GM18511 (cell line): ENCODE results near the gene NR2E1.

ENCODE experiments used
- ATAC-seq: cut with Tn5 transposase; IDR thresholded peaks from one replicate; pipeline ENCODE4 v1.9.1; 2021; ENCODE audit warnings: mild to moderate bottlenecking, moderate library complexity; ENCODE audit not compliant: unreplicated experiment

Gene NR2E1

DNA sequence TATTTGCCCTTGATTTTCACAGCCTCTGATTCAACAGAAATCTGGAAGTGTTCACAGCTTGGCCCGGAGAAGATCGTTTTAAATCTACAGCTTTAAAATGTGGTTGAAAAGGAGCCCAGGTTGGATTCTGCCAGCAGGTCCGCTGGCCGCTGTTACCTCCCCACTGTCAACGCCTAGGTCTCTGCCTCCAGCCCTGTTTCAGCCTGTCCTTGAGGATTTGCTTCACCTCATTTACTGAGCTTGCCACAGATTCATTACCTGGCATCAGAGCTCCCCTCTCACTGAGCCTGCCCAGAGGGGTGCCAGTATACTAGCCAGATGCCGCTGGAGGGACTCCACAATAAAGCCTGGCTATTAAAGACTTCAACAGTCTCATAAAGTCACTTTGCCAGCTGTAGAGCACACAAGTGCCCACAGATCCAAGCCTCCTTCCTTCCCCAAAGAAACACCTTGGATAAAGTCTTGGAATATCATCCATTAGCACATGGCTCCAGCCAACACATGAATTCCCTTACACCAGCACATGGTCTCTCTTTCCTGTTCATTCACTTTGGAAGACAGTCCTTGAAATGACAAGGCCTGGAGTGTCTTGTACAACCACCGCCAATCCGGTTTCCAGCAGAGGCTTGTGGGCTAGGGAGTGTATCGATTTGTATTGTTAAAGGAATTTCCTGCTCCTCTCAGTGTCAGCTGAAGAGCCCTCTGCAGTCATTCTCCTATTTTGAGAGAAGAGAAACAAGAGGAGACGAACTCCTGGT is 9.5 kb upstream of the NR2E1 start:
- no peak for ATAC-seq

GRCh38 chr6:108156938-108157233 is 8.9 kb upstream of the NR2E1 start:
- no peak for ATAC-seq

DNA sequence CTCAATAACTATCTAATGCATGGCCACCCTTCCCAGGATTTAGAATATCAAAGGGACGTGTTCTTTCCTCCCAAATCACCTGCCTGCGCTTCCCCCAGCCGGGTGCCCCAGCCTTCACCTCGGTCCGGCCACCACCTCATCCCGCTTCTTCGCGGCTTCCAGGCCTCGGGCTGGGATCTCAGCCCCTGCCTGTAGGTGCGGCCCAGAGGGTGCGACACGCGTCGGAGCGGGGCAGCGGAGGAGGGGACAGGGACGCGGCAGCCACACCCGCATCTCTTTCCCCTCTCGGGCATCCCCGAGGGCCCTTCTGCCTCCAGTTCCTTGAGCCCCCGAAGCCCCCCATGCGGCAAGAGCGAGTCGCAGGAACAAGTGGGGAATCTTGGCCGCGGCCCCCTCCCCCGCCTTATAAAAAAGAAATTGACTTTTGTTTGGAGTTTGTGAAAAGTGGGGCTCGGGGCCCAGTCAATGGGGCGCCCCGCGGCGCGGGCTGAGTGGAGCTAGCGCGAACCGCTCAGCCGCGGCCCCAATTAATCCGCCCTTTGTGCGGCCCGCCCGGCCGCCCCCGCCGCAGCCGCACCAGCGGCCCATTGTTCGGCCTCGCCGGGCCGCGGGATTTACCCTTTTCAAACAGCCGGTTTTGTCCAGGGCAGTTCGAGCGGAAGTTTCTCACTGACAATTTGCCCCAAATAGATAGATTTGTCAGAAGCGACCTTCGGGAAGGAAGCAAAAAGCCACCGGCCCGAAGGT is 8.4 kb upstream of the NR2E1 start:
- ATAC-seq = no peak

DNA sequence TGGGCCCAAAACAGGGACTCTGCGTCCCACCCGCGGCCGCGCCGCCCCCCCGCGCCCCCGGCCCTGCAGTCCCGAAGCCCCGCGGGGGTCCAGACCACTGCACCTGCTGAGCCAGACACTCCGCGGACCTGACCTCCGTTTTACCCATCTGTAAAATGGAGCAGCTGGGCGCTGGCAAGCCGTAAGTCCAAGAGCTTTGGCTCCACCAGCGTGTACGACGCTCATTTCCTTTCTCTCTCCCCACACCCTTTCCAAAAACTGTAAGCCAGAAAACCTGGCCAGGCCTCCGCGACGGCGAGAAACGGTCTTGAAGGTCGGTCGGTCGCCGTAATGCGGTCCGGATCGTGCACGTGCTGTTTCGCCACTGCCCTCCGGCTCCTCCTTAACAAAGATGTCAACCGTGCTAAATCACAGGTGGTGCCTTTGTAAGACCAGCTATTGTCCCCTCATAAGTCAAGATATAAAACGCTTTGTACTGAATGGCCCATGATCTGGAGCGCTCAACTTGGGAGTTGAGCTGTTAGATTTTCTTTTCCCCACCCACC is 7.8 kb upstream of the NR2E1 start:
- ATAC-seq = no peak

DNA sequence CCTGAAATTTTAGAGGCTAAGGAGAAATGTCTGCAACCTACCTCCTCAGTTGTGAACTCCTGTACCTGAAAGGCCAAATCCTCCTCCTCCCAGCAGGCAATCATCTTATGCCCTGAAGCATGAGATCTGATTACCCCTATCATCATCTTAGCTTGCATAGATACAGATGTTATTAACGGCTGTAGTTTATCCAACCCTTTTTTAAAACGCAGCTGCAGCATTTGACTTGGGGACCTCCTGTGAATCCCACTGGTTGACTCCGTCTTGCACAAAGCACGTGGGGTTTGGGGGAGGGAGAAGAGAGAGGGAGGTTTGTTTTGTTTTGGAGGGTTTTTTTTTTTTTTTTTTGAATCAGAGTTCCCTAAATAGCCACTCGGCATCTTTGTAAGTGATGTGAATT is 5.8 kb upstream of the NR2E1 start:
- ATAC-seq = no peak

DNA sequence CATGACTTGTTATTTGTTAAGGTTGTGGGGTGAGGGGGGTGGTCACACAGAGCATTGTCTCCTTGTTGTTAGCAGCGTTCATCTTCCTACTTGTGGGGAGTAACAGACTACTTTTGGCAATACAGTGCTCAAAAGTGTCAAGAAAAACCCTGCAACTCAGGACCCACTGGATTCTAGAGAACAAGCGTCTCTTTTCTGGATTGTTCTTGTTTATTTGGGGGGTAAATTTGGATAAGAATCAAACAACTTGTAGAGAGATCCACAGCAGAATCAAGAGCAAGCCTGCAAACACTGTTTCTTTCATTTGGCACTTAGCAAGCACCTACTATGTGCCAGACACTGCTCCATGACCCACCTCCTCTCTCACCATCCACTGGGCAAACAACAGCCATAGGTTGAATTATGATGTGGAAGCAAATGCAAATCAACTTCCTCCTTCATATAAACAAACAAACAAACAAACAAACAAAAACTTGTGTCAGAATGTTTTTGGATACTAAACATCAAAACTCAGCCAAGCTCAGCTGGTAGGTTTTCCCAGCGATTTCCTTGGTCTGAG is 4.0 kb upstream of the NR2E1 start:
- no peak for ATAC-seq

DNA sequence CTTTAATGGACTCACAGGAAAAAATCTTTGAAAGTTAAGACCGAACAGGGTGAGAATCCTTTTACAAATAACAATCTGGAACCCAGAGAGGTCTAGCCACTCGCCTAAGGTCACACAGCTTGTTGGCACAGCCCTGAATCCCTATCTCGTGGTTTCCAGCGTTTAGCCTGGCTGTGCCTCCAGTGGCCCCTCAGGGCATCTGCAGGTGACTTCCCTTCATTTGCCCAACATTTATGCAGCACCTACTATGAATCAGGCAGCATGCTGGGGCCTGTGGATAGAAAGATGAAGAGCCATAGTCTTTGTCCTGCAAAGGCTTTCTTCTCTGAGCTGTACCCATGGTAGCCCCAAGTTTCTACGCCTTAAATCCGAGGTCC is 2.6 kb upstream of the NR2E1 start:
- ATAC-seq = no peak

DNA sequence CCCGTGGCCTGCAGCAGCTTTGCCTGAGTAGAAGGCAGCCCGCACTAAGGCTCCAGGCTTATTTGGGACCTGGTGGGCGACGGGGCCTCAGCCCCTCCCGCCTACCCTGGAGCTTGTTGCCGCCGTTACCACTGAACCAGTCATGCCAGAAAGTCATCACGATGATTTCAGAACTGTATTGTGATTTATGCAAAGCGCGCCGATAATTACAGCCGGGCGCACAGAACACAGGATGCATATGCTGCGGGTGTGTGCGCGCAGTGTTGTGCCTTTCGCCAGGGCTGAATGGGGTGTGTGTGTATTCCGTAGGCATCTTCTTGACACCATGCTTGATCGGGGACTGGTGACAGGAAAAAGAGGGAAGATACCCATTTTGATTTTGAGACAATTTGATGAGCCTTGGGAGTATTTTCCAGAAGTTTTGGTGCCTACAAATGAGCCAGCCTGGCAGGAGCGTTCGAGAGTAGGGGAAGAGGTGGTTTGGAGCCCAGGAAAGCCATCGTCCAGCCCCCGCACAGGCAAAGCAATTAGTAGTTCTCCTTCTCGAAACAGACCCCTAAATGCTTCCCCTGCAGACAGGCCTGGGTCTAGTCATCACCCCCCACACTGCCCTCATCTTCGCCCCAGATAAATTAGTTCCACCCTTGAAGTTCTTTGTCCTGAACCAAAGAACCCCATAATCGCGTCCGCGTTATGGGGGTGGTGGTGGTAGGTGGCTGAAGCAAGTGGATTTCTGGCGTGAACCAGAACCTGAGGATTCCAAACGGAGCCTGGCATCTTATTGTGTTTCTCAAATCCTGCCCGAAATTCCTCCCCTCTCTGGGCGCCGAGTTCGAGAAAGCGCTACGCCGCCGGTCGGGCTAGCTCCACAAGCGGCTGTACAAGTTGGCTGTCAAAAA is 1.9 kb upstream of the NR2E1 start:
- ATAC-seq = no peak

GRCh38 chr6:108164543-108164814 is 1.3 kb upstream of the NR2E1 start:
- ATAC-seq = no peak

- no peak for ATAC-seq
Measured at GRCh38 chr6:108164815-108165706, 761 bp upstream of the NR2E1 start.

- ATAC-seq = no peak
Measured at GRCh38 chr6:108166664-108167448, 1.0 kb downstream of the NR2E1 start.

- no peak for ATAC-seq
Measured at GRCh38 chr6:108167449-108168089, 1.7 kb downstream of the NR2E1 start.

GRCh38 chr6:108168090-108168463 is 2.3 kb downstream of the NR2E1 start:
- ATAC-seq = no peak

DNA sequence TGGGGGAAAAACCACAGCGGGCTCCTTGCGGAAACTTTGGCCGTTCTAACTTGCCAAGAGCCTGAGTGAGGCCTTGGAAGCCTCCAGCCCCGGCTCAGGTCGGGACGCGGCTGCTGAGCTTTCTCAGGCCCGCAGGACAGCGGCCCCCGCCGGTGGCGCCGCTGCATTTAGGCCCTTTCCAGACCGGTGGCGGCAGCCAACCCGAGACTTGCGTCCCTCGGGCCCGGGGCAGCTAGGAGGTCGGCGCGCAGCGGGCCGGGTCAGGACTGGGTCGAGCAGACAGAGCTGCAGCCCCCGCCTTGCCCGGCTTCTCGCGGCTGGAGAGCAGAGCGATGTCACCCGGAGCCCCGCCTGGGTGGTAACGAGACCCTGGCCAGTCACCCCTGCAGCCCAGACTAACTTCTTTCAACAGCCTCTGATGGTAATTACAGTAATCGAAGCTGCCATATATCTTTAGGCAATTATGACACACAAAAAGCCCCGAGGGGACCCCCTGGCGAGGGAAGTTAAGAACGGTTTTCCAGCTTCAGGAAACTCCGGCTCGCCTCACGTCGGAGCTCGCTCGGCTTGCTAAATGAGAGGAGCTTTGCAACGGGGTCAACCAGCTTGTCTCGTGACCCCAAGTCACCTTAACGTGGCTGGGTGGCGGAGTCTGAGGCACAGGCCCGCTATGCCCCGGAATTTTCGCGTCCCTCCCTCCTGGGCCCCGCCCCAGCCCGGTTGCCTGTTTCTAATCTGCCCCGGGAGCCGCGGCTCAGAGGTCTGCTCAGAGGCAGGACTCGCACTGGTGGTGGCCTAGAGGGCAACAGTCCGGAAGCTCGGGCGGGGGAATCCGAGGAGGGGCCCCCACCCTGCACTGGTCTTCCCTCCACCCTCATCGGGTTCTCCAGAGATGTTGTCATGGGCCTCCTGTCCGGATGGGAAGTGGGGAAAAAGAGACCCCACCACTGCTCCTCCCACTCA is 3.0 kb downstream of the NR2E1 start:
- ATAC-seq = no peak

DNA sequence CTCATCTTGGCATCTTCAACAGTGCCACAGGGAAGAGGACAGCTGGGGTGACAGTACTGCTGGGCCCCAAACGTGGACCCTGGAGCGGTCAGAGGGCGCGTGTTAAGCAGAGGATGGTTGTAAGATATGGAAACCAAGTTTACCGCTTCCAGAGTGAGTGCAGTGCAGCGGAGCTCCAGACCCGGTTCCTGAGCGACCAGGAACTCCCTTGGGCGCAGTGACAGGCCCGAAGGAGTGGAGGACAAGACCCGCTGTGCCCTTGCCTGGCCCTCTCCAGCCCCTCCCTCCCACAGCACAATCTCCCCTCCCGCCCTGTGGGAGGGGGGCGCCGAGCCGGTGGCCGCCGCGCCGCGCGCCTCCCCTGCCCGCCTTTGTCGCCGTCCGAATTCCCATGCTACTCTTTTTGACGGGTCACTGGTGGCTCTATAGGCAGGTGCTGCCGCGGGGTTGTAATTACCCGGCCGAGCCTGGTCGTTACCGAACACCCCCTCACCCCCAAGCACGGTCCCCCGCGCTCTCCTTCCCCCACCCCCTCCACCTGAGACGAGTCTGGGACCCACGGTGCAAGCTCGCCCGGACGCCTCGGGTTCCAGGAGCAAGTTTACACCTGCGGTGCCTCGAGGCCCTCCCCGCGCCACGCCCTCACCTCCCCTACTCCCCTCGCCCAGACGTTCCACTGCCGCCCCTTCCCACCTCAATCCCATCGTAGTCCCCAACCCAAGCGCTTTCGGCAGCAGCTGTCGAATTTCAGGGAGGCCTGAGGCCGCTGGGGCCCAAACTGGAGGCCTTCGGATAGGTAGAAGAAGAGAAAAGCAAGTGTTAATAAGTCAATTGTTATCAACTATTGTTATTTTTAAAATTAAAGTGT is 3.9 kb downstream of the NR2E1 start:
- ATAC-seq = no peak

DNA sequence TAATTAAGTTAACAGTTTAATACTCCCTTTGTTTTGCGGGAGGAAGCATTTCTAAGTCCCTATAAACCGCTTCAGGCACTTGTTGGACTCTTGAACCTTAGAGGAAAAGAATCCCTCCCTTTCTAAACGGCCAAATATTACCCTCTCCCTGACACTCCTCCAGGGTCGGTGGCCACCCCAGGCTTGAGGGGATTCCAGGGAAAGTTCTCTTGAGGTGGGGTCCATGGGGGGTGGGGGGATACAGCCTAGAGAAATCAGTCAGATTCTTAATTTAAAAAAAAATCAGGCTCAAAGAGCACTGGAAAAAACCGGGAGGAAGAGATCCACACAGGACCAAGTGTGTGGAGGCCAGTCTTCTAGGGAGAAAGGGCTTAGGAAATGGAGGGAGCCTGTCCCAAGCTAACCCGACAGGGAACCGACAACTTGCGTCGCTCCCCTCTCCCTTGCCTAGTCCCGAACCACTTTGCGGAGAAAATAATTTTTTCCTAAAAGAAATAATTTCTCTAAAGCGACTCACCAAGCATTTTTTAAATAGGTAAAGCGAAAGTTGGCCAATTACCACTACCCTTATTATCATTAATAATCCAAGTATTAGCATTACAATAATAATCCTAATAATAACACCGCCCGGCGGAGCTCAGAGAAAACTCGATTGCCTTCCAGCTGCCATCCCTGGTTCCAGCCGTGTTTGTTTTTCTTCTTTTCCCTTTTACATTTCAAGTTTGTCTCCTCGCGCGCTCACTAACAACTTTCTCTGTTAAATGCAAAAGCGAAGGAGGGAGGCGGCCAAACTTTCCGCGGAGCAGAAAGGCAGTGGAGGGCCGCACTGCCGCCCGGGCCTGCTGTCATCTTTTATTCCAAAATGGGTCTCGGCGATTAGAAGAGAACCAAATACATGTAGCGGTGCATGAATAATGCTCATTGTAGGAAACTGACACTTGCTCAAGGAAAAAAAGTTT is 4.8 kb downstream of the NR2E1 start:
- no peak for ATAC-seq
